TTC549 (cell line): ENCODE results near the gene CNBP.
"Not testable (repeated sequence)": the region's sequence is repeated elsewhere in the genome, so short reads cannot be mapped to it uniquely, and the experiment has no call there.

Experiments used
- FAIRE-seq: peaks from 2 replicates; lab custom pipeline; 2012; peaks lifted over from hg19 to GRCh38; lab: Jason Lieb, UNC

CNBP gene

GRCh38 chr3:129184784-129185542 lies 1.3 kb upstream of the CNBP start:
- not testable (repeated sequence) for FAIRE-seq

DNA sequence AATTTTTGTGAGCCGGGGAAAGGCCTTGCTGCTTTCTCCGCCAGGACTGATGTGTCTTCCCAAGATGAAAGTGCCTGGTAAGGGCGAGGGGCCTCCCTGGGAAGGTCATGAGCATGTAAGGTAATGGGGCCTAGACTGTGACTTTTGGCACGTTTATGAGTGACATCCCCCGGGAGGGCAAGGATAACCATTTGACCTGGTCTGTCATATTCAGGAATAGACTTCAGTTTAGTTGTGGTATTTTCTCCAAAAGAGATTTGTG lies 631 bp upstream of the CNBP start:
- no peak for FAIRE-seq

DNA sequence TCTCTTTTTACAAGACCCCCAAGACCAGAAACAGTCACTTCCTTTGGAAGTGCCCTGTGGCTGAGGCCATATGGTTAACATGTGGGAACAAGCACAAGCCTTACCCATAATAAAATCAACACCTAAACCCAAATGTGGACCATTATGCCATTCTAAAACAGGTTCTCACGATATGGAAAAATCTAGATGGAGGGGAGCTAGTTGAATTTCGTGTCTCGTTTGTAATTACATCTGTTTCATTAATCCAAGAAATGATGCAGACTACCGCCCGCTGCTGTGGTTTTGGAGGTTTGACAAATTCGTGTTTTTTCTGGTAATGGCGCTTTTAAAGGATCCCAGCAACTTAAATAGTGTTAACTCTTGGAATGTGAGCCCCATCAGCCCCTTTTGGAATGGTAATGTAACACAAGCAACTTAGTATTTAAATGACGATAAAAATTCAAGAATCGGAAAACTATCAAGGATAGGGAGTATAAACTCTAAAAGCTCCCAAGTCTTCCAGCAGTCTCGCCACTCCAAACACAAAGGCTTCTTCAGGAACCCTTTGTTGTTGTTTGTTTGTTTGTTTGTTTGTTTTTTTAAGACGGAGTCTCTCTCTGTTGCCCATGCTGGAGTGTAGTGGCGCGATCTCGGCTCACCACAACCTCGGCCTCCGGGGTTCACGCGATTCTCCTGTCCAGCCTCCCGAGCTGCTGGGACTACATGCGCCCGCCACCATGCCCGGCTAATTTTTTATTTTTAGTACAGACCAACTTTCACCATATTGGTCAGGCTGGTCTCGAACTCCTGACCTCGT lies 1.1 kb downstream of the CNBP start:
- FAIRE-seq, result no peak

- no peak for FAIRE-seq
Observed at GRCh38 chr3:129181819-129182218, 1.9 kb downstream of the CNBP start.

- no peak for FAIRE-seq
Observed at GRCh38 chr3:129180461-129180860, 3.2 kb downstream of the CNBP start.

DNA sequence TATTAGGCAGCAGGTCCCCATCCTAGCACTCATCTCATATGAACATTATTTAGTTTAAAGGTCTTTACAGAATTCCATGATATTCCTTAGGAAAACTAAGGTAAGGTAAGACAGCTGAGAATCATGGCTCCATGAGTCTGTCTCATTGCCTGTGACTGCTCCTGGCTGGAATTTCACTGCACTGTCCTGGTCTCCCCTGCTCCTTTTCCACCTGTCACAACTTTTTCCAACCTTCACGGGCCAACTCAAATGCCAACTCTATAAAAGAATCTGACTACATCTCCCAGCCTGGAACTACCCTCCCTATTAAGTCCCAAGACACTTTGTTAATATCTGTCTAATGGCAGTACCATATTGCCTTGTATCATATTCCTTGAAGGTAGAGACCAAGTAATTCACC lies 7.6 kb downstream of the CNBP start:
- FAIRE-seq, result no peak

- FAIRE-seq, result no peak
Observed at GRCh38 chr3:129173725-129174124, 10.0 kb downstream of the CNBP start.

DNA sequence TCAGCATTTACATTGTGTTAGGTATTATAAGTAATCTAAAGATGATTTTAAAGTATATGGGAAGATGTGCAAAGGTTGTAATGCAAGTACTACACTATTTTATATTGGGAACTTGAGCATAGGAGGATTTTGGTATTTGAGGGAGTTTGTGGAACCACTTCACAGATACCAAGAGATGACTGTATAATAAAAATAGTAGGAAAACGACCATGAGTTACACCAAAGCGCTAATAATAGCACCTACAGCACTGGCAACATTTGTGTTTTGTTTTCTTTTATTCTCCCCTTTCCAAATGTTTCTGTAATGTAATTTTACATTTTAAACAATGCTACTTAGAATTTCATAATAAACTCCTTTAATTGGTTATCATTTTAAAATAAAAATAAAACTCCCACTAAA lies 10.5 kb downstream of the CNBP start:
- no peak for FAIRE-seq

DNA sequence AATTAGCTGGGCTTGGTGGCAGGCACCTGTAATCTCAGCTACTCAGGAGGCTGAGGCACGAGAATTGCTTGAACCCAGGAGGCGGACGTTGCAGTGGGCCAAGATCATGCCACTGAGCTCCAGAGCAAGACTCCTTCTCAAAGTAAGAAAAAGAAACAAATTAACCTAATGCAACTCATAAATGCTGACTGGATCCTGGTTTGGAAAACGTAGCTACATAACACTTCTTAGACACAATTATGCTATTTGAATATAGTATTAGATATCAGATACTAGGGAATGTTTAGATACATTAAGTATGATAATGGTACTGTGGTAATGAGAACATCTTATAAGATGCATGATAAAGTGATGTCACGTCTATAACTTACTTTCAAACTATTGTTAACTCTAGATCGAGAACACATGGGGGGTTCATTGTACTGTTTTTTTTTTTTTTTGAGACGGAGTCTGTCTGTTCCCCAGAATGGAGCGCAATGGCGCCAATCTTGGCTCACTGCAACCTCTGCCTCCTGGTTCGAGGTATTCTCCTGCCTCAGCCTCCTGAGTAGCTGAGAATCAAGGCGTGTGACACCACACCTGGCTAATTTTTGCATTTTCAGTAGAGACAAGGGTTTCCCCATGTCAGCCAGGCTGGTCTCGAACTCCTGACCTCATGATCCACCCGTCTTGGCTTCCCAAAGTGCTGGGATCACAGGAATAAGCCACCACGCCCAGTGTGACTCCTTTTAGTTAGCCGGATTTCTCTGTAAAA lies 16.9 kb downstream of the CNBP start:
- FAIRE-seq, result no peak

- not testable (repeated sequence) for FAIRE-seq
Observed at GRCh38 chr3:129165594-129165993, 18.1 kb downstream of the CNBP start.

DNA sequence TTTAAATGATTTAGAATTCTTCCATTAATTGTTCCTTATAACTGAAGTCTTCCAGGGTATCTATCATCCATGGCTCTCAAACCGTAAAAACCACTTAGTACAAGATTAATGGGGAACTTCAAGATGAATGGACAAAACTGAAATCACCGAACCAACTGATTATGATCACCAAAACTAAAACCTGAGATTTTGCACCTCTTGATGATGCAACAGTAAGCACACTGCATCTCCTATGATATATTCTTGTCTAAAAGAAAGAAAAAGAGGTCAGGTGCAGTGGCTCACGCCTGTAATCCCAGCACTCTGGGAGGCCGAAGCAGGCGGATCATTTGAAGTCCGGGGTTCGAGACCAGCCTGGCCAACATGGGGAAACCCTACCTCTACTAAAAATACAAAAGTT lies 19.2 kb downstream of the CNBP start:
- FAIRE-seq, result no peak

- FAIRE-seq, result no peak
Observed at GRCh38 chr3:129162729-129163579, 20.7 kb downstream of the CNBP start.

DNA sequence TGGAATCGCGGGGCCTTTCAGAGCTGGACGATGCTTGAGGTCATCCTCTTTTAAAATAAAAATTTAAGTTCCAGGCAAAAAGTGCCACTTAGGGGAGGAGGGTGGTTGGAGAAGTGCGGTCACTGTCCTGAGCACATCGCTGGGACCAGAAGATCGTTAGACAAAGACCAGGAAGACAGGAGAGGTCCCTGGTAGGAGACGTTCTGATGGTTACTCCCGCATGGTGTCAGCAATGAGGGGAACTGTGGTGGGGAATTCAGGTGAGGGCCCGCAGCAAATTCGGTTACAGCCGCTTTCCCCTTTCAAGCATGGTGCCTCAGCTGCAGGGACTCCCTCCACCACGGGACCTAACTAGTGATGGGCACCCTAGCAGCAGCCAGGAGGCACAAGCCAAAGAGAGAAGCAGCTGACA lies 21.8 kb downstream of the CNBP start:
- no peak for FAIRE-seq

GRCh38 chr3:129160891-129161859 lies 22.5 kb downstream of the CNBP start, which contains the start of gene ISY1:
ISY1 (minus strand) TSS chr3:129161063; CDS start chr3:129160975, 88 bp downstream.
- FAIRE-seq, result peak; percentile 53

GRCh38 chr3:129144786-129145185 lies 38.9 kb downstream of the CNBP start:
- FAIRE-seq, result no peak

- FAIRE-seq, result not testable (repeated sequence)
Observed at GRCh38 chr3:129141011-129141410, 42.7 kb downstream of the CNBP start.

DNA sequence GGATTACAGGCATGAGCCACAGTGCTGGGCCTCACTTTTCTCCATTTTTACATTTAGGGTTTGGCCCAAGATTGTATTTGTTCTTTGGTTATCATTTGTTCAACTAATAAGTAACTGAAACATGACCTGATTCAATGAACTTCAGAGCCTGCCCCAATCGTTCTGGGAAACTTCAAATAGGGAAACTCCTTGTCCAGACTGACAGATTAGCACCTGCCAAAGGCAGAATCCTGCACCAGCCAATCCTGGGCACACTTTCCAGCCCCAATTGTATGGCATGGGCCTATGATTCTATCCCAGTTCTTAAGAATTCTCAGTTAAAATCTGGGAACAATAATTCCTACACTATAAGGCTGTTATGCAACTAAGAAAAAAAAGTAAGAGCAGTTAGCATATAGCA lies 43.8 kb downstream of the CNBP start:
- no peak for FAIRE-seq

DNA sequence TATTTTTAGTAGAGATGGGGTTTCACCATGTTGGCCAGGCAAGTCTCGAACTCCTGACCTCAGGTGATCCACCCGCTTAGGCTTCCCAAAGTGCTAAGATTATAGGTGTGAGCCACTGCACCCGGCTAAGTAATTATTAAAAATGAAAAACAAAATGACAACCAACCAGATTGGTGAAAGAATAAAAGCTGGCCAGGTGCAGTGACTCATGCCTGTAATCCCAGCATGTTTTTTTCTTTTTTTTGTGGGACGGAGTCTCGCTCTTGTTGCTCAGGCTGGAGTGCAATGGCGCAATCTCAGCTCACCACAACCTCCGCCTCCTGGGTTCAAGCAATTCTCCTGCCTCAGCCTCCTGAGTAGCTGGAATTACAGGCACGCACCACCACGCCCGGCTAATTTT lies 47.4 kb downstream of the CNBP start:
- FAIRE-seq, result not testable (repeated sequence)

- no peak for FAIRE-seq
Observed at GRCh38 chr3:129132097-129132866, 51.4 kb downstream of the CNBP start.

GRCh38 chr3:129131465-129132088 lies 52.1 kb downstream of the CNBP start:
- no peak for FAIRE-seq
